ENCODE data around the gene SH2D3A.
"Not testable (repeated sequence)": the region's sequence is repeated elsewhere in the genome, so short reads cannot be mapped to it uniquely, and the experiment has no call there.

SH2D3A gene

DNA sequence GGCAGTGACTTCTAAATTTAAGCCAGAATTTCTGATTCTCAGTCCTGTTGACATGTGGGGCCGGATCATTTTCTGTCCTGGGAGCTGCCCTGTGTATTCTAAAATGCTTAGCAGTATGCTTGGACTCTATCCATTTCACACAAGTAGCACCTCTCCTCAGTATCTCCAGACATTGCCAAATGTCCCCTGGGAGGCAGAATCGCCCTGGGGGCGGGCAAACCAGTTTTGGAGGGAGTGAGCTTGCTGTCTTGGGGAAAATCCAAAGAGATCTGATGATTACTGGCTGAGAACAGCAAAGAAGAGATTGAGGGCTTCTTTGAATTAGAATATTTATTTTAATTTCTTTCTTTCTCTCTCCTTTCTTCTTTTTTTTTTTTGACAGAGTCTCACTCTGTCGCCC lies 21.7 kb upstream of the SH2D3A start:
- no peak for DNase-seq

GRCh38 chr19:6787393-6787792 lies 20.2 kb upstream of the SH2D3A start:
- DNase-seq: no peak

DNA sequence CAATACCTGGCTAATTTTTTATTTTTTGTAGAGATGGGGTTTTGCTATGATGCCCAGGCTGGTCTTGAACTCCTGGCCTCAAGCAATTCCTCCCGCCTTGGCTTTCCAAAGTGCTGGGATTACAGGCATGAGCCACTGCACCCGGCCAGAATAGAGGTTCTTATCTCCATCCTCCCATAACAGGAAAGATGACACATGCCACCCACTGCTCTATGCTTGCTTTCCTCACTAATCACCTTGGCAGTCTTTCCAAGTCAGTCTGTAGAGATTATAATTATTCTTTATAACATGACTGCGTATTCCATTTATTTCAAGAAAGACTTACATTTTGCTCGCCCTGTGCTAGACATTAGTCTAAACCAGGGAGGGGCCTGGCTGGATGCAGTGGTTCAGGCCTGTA lies 12.0 kb upstream of the SH2D3A start:
- DNase-seq: no peak

DNA sequence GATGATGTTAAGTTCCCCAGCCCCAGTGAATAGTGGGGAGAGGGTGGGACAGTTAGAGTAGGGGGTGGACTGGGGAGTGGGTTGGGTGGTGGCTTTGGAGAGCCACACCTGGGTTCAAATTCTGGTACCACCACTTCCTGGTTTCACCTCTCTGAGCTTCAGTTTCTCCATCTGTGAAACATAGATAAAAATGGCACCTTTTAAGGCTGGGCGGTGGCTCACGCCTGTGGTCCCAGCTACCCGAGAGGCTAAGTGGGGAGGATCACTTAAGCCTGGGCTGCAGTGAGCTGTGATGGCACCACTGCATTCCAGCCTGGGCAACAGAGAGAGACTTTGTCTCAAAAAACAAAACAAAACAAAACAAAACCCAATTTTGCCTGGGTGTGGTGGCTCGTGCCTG lies 11.2 kb upstream of the SH2D3A start:
- no peak for DNase-seq

DNA sequence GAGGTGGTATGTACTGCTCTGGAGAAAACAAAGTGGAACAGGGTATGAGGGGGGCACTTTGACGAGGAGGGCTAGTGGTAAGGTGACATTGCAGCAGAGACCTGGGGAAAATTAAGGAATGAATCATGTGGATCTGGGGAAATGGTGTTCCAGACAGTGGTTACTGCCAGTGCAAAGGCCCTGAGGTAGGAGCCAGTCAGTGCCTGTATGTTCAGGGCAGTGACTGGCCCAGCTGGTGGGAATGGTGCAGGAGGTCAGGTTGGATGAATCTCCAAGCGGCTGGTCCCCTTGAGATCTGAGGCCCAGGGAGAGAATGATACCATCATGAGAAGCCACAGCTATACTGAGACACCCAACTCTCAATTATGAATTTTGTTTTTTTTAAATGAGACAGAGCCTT lies 10.2 kb upstream of the SH2D3A start:
- no peak for DNase-seq

GRCh38 chr19:6776999-6777398 lies 9.8 kb upstream of the SH2D3A start:
- no peak for DNase-seq

DNA sequence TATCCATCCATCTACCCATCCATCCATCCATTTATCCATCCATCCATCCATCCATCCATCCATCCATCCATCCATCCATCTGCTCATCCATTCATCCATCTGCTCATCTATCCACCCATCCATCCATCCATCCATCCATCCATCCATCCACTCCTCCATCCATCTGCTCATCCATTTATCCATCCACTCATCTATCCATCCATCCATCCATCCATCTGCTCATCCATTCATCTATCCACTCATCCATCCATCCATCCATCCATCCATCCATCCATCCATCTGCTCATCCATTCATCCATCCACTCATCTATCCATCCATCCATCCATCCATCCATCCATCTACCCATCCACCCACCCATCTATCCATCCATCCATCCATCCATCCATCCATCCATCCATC lies 8.8 kb upstream of the SH2D3A start:
- DNase-seq: not testable (repeated sequence)

DNA sequence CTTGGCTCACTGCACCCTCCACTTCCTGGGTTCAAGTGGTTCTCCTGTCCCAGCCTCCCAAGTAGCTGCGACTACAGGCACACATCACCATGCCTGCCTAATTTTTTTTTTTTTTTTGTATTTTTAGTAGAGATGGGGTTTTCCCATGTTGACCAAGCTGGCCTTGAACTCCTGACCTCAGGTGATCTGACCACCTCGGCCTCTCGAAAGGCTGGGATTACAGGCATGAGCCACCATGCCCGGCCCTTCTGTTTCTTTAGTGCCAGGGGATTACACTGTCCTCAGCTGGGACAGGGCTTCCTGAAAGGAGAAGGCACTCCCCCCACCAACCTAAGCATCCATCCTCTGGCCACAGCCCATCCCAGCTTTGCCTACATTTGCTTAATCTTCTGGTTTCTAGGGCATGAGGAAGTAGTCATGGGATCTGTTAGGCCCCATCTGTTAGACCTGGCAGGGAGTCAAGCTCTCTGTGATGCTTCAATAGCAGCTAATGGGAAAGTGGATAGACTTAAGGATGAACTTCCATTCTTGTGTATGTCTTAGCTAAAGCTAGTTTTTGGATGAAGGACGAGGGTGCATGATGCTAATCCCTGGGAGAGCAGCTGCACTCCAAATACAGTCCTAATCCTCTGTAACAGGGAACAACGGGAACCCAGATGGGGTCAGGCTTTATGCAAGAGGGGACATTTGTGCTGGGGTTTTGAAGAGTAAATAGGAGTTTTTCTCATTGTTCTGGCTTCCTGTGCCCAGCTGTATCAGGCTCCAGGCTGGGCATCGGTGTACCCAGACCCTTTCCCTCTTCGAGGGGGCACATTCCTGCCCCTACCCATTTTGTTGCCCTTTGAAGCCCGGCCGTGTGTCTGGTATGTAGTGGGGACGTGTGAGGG lies 7.8 kb upstream of the SH2D3A start:
- DNase-seq: no peak

DNA sequence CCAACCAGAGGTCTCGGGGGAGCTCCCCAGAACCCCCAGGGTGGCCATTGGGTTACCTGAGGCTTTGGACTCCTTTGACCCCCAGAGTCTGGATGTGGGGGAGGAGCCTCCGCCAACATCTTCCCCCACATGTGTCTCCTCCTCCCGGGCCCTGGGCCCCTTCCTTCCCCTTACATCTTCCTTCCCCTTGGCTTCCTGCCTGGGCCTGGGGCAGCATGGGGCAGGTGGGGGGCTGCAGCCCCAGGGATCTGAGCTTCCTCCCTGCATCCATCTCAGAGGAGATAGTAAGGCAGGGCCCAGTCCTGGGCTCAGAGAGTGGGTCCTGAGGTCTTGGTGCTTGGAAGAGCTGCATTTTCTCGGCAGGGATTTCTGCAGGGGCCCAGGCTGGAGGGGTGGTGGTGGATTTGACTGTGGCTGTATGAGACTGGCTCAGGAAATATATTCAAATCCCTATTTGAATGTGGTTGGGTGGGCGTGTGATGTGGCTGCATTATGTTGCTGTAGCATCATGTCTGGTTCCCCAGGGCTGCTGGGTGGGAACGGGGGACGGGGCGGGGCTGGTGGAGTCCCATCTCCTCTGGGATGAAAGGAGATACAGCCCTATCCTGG lies 6.2 kb upstream of the SH2D3A start:
- DNase-seq: peak; percentile 71

- no peak for DNase-seq
Observed at GRCh38 chr19:6772866-6773322, 5.7 kb upstream of the SH2D3A start.

GRCh38 chr19:6772028-6772865 lies 5.0 kb upstream of the SH2D3A start, which contains the start of gene VAV1:
VAV1 (plus strand) TSS chr19:6772708; CDS start chr19:6772808, 100 bp downstream.
- peak; percentile 91 for DNase-seq

- not testable (repeated sequence) for DNase-seq
Observed at GRCh38 chr19:6771648-6772027, 4.4 kb upstream of the SH2D3A start.

DNA sequence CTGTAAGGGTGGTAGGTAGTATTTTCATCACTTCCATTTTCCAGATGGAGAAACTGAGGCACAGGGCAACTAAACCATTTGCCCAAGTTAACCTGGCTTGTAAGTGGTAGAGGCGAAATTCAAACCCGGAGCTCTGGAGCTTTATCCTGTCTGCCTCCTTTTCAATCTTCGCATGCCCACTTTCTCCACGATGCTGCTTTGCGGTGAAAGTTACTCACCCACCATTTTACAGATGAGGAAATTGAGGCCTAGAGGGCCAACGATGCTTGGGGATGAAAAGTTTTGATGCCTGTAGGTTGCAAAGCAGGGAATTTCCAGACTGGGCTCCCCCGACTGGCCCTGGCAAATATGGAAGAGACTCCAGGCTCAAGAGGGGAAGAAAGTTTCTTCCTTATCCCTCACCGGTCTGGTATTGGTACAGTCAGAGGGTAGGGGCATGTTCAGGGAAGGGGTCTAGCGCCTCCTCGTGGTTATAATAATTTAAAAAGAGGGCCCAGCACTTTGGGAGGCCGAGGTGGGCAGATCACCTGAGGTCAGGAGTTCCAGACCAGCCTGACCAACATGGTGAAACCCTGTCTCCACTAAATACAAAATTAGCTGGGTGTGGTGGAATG lies 1.9 kb upstream of the SH2D3A start:
- DNase-seq: no peak

DNA sequence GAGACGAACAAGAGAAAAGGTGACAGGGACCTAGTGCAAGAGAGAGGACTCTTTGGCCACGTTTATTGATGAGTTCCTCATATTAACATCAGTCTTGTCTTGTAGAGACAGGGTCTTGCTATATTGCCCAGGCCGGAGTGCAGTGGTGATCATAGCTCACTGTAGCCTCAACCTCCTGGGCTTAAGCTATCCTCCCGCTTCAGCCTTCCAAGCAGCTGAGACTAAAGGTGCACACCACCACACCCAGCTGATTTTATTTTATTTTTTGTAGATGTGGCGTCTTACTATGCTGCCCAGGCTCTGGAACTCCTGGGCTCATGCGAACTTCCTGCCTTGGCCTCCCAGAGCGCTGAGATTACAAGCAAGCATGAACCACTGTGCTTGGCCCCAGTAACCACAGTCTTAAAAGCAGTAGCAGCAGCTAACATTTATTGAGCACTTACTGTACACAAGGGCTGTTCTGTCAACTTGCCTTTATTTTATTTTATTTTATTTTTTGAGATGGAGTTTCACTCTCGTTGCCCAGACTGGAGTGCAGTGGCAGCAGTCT lies 1.1 kb upstream of the SH2D3A start:
- DNase-seq: peak; percentile 35

- no peak for DNase-seq
Observed at GRCh38 chr19:6767081-6767356, 216 bp downstream of the SH2D3A start.

DNA sequence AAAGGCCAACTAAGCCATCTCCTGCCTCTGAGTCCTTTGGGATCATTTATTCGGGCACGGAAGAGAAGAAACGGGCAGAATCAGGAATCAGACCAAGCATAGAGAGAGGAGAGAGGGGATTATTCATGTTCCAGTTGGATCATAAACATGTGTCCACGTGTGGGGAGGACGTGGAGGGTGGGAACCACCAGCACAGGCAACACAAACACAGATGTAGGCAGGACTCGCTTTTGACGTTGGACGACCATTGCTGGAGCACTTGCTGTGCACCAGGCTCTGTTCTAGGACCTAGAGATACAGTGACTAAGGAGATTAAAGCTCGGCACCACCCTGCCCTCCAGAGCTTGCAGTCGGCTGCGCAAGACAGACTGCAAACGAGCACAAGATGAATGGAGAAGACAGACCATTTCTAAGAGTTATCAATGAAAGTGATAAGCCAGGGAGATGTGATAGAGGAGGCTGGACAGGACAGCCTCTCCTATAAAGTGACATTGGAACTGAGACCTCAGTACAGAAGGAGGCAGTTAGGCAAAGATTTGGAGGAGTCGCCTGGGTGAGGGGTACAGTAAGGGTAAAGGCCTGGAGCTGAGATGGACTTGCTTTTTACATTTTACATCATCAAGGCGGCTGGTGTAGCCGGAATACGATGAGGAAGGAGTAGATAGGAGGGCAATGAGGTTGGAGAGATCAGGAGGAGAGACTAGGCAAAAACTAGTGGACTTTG lies 716 bp downstream of the SH2D3A start:
- DNase-seq: peak; percentile 27

- DNase-seq: peak; percentile 55
Observed at GRCh38 chr19:6765738-6766356, 1.4 kb downstream of the SH2D3A start.

- DNase-seq: not testable (repeated sequence)
Observed at GRCh38 chr19:6762253-6762797, 4.9 kb downstream of the SH2D3A start.

GRCh38 chr19:6761053-6761676 lies 6.1 kb downstream of the SH2D3A start:
- DNase-seq: no peak

- DNase-seq: no peak
Observed at GRCh38 chr19:6760606-6761005, 6.6 kb downstream of the SH2D3A start.

Data from CD4-positive, alpha-beta T cell treated with Interleukin-17A for 4 hours (primary cell).